HUES6 (cell line): ENCODE results near the gene SLC22A23.

Source experiments
- H3K27ac ChIP-seq: 2 replicates; pipeline ENCODE4 v1.7.0; 2013; ENCODE audit warnings: low read depth, mild to moderate bottlenecking, low read length, inconsistent platforms
- H3K27me3 ChIP-seq: 2 replicates; pipeline ENCODE4 v1.6.1; 2013; ENCODE audit warnings: low read length; ENCODE audit not compliant: control insufficient read depth, insufficient read depth
- H3K36me3 ChIP-seq: 2 replicates; pipeline ENCODE4 v1.6.1; 2013; ENCODE audit warnings: low read length; ENCODE audit not compliant: control insufficient read depth, insufficient read depth
- H3K4me1 ChIP-seq: 2 replicates; pipeline ENCODE4 v1.6.1; 2013; ENCODE audit warnings: low read length; ENCODE audit not compliant: control insufficient read depth, insufficient read depth
- H3K4me3 ChIP-seq: 2 replicates; pipeline ENCODE4 v1.5.1; 2013; ENCODE audit warnings: low read depth, low read length
- H3K9ac ChIP-seq: one replicate; pipeline ENCODE4 v1.6.1; 2013; ENCODE audit warnings: mild to moderate bottlenecking, low read length
- H3K9me3 ChIP-seq: 2 replicates; pipeline ENCODE4 v1.6.1; 2013; ENCODE audit warnings: low read depth, low read length; ENCODE audit not compliant: control insufficient read depth, insufficient read depth

Gene SLC22A23

GRCh38 chr6:3359973-3360726 lies 96.7 kb downstream of the SLC22A23 start:
- Histone ChIP-seq H3K4me1 (peaks cover 53% of the 10 kb centered on the region), H3K9ac (no peak overlapping the region), H3K27ac (no peak overlapping the region), H3K9me3 (no peaks in the 10 kb centered on the region), H3K27me3 (no peaks in the 10 kb centered on the region), H3K4me3 (no peak overlapping the region), H3K36me3 (no peaks in the 10 kb centered on the region)

- Histone ChIP-seq H3K4me3 (no peak overlapping the region), H3K9me3 (no peaks in the 10 kb centered on the region), H3K9ac (no peak overlapping the region), H3K27me3 (no peaks in the 10 kb centered on the region), H3K27ac (no peak overlapping the region), H3K4me1 (peaks cover 59% of the 10 kb centered on the region), H3K36me3 (no peaks in the 10 kb centered on the region)
Observed at GRCh38 chr6:3359101-3359752, 97.6 kb downstream of the SLC22A23 start.

GRCh38 chr6:3358413-3359100 lies 98.3 kb downstream of the SLC22A23 start:
- H3K36me3 ChIP-seq: no peaks in the 10 kb centered on the region
- H3K9ac ChIP-seq: no peak overlapping the region
- H3K27ac ChIP-seq: no peak overlapping the region
- H3K4me1 ChIP-seq: peaks cover 57% of the 10 kb centered on the region
- H3K27me3 ChIP-seq: no peaks in the 10 kb centered on the region
- no peak overlapping the region for H3K4me3 ChIP-seq
- H3K9me3 ChIP-seq: no peaks in the 10 kb centered on the region

- no peaks in the 10 kb centered on the region for H3K9me3 ChIP-seq
- no peak overlapping the region for H3K4me3 ChIP-seq
- no peak overlapping the region for H3K27ac ChIP-seq
- H3K9ac ChIP-seq: no peak overlapping the region
- H3K36me3 ChIP-seq: no peaks in the 10 kb centered on the region
- peaks cover 53% of the 10 kb centered on the region for H3K4me1 ChIP-seq
- no peaks in the 10 kb centered on the region for H3K27me3 ChIP-seq
Observed at GRCh38 chr6:3357678-3358077, 99.2 kb downstream of the SLC22A23 start.

GRCh38 chr6:3356824-3357420 lies 99.9 kb downstream of the SLC22A23 start:
- Histone ChIP-seq H3K27ac (no peak overlapping the region), H3K27me3 (no peaks in the 10 kb centered on the region), H3K4me3 (peak overlapping the region; percentile 41), H3K9ac (no peak overlapping the region), H3K4me1 (peaks cover 57% of the 10 kb centered on the region), H3K9me3 (no peaks in the 10 kb centered on the region), H3K36me3 (no peaks in the 10 kb centered on the region)

GRCh38 chr6:3356056-3356823 lies 100.6 kb downstream of the SLC22A23 start:
- no peaks in the 10 kb centered on the region for H3K36me3 ChIP-seq
- peaks cover 63% of the 10 kb centered on the region for H3K4me1 ChIP-seq
- no peak overlapping the region for H3K27ac ChIP-seq
- H3K27me3 ChIP-seq: no peaks in the 10 kb centered on the region
- H3K9me3 ChIP-seq: no peaks in the 10 kb centered on the region
- H3K9ac ChIP-seq: no peak overlapping the region
- H3K4me3 ChIP-seq: peak overlapping the region; percentile 41

GRCh38 chr6:3355358-3356055 lies 101.3 kb downstream of the SLC22A23 start:
- H3K27me3 ChIP-seq: no peaks in the 10 kb centered on the region
- H3K36me3 ChIP-seq: no peaks in the 10 kb centered on the region
- no peaks in the 10 kb centered on the region for H3K9me3 ChIP-seq
- H3K4me3 ChIP-seq: no peak overlapping the region
- no peak overlapping the region for H3K27ac ChIP-seq
- peaks cover 67% of the 10 kb centered on the region for H3K4me1 ChIP-seq
- H3K9ac ChIP-seq: no peak overlapping the region

- Histone ChIP-seq H3K36me3 (no peaks in the 10 kb centered on the region), H3K9ac (no peak overlapping the region), H3K27me3 (no peaks in the 10 kb centered on the region), H3K9me3 (no peaks in the 10 kb centered on the region), H3K4me1 (peaks cover 66% of the 10 kb centered on the region), H3K27ac (no peak overlapping the region), H3K4me3 (no peak overlapping the region)
Observed at GRCh38 chr6:3355011-3355357, 101.9 kb downstream of the SLC22A23 start.

- Histone ChIP-seq H3K4me3 (no peak overlapping the region), H3K9me3 (no peaks in the 10 kb centered on the region), H3K4me1 (peaks cover 61% of the 10 kb centered on the region), H3K36me3 (no peaks in the 10 kb centered on the region), H3K27ac (no peak overlapping the region), H3K27me3 (no peaks in the 10 kb centered on the region), H3K9ac (no peak overlapping the region)
Observed at GRCh38 chr6:3353939-3354338, 102.9 kb downstream of the SLC22A23 start.

- Histone ChIP-seq H3K36me3 (no peaks in the 10 kb centered on the region), H3K27ac (no peak overlapping the region)
Observed at GRCh38 chr6:3353213-3353903, 103.5 kb downstream of the SLC22A23 start.

More at GRCh38 chr6:3353213-3353903, 103.5 kb downstream of the SLC22A23 start:
- no peaks in the 10 kb centered on the region for H3K9me3 ChIP-seq
- no peak overlapping the region for H3K9ac ChIP-seq
- H3K4me3 ChIP-seq: no peak overlapping the region
- peaks cover 61% of the 10 kb centered on the region for H3K4me1 ChIP-seq
- H3K27me3 ChIP-seq: no peaks in the 10 kb centered on the region
